GM10847 (cell line): ENCODE measurements around the gene EEF1A2.

ENCODE experiments used
- POLR2A ChIP-seq: IDR thresholded peaks from 2 replicates; pipeline ENCODE4 v1.6.1; 2011; ENCODE audit not compliant: insufficient read length; ENCODE audit errors: extremely low read depth

The EEF1A2 gene

DNA sequence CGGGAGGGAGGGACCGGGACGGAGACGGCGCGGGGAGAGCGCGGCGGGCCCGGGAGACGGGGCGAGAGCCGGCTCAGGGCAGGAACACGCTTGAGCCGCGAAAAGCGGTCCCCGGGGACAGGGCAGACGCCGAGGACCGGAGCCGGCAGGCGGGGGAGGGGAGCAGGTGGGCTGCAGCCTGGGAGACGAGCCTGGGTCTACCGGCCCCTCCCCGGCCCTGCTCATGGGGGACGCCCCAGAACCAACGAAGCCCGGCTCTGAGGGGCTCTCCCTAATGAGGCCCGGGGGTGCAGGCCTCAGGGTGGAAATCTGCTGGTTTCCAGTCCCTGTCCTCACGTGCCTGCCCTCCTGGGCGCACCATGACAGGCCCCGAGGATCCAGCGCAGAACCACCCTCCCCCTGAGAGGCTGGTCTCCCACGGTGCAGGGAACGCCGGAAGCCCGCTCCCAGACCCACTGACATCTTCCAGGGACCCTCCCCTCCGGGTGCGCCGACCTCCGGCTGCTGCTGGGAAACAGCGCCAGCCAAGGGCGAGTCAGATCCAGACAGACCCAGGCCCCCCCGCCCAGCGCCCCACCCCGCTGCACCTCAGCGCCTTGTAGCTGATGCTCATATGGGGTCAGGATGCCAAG is 571 bp upstream of the EEF1A2 start:
- no peak for TF ChIP-seq POLR2A

DNA sequence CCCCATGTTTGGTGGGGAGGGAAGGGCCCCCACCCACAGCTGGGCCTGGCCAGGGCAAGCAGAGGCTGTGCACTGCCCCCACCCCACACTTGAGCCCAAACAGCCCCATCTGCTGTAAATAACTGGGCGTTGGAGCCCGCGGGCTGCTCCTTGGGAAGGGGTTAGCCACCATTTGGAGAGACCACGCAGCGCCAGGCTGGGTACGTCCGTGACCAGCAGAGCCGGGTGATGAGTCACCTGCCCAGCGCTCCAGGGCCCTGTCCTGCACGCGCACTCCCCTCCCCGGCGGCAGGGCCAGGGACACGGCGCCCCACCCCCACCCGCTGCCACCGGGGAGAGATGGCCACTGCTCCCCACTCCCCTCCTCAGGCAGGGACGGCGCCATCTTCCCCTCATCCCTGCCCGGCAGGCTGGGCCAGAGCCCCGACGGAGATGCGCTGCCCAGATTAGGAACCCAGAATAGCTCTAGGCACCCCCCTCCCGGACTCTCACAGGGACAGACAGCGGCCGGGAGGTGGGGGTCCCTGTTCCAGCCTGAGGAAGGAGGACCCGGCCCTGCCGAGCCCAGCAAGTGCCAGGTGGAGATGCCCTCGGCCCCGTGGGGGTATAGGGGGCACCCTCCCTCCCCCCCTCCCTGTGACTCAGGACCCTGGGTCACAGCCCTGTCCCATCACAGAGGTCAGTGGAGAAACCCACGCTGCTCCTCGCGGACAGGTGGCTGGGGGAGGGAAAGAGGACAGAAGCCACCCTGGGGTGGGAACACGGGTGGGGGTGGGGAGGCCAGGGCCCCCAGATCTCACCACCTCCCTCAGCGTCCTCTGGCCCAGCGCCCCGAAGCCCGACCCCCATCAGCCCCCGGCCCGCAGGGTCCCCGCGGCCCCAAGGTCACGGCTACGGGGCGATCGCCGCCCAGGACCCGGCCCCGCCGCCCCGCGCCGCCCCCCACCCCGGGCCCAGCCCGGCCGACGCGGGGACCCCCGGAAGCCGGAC is 642 bp downstream of the EEF1A2 start:
- no peak for TF ChIP-seq POLR2A

DNA sequence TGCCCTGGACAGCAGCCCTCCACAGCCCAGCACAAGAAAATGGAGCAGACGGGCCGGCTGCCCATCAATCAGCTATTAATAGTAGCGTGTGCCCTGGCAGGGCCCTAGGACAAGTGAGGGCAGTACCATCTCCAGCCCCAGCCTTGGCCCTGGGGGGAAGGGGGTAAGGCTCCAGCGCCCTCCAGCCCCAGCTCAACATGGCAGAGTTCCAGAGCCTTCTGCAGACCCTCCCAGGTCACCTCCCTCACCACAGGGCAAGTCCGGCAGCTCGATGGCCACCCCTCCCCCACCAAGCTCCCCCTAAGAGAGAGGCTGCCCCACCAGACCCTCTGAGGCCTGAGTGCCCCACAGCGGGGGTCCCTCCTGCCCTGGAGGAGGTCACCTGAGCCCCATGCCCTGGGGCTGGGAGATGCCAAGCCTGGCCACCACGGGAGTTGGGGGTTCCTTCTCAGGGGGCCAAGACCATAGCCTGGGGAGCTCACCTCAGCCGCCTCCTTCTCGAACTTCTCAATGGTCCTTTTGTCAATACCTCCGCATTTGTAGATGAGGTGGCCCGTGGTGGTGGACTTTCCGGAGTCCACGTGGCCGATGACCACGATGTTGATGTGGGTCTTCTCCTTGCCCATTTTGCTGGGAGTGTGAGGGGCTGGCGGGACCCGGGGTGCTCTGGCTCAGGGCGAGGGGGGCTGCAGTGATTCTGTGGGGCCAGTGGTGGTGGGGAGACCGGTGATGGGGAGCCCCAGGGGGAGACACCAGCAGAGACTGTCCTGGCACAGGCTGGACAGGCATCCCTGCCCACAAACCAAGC is 1.5 kb downstream of the EEF1A2 start:
- TF ChIP-seq POLR2A = no peak

DNA sequence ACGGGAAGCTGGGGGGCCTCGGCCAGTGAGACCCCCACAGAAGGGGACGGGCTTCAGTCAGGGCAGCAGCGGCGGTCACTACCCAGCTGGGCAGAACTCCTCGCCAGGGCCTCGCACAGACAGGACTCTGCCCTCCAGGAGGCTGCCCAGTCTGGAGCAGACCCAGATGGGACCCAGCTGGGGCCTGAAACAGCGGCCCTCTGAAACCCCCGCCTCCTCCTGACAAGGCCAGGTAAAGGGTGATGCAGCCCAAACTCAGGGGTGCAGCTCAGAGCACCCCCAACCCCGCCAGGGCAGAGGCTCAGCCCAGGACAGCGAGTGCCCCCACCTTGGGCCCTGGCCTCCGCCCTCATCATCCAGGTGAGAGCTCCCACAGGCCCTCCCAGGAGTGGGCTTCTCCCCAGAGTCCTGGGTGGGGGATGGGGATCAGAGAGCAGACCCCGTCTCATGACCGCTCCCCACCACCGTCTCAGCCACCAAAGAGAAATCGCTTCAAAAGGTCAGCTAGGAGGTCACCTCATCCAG is 2.2 kb downstream of the EEF1A2 start:
- no peak for TF ChIP-seq POLR2A

DNA sequence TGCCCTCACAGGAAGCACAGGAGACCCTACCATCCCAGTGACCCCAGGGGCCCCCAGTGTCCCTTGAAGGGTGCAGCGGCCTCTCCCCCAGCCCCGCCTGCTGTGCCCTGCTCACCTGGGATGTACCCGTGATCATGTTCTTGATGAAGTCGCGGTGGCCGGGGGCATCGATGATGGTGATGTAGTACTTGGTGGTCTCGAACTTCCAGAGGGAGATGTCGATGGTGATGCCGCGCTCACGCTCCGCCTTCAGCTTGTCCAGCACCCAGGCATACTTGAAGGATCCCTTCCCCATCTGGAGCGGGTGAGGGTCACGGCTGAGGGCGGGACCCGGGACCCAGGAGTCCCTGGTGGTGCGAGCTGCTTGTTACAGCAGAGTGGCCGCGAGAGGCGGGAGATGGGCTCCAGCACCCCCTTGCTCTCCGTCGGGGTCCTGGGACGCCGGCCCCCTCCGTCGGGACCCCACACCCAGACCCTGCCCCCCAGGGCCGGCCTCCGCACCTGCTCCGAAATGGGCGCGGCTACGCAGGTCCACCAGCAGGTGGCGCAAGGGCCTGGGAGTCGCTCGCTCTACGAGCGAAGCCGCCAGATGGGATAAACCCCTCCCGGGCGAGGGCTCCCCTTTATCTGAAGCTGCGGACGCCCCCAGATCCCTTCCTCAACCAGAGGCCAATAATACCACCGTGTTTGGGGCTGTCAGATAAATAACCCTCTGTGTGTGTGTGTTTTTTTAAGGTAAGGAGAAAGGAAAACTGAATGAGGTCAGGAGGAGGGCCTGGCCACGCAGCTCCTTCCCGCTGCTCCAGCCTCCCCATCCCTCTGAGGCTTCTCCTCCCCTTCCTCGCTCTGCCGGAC is 2.9 kb downstream of the EEF1A2 start:
- TF ChIP-seq POLR2A = no peak

DNA sequence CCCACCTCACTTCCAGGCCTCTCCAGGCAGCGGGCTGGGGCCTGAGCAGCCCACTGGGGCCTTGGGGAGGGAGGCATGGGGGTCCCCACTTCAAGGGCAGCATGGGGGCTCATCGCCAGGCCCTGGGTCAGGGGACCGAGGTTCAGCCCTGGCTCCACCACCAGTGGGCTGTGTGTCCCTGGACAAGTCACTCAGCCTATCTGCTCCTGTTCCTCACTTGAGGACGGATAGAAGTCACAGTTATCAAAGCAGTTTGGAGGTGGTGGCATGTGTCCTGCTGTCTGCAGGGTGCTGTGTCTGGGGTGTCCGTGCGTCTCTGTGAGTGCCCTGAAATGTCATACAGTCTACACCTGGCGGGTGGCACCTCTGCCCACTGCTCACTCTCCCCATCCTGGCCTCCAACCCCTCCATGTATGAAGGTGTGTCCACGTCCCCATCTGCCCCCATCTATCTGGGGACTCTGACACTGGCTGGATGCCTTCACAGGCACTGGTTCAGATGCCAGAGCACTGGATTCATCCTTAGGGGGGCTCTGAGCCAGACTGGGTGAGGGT is 3.6 kb downstream of the EEF1A2 start:
- TF ChIP-seq POLR2A = no peak

DNA sequence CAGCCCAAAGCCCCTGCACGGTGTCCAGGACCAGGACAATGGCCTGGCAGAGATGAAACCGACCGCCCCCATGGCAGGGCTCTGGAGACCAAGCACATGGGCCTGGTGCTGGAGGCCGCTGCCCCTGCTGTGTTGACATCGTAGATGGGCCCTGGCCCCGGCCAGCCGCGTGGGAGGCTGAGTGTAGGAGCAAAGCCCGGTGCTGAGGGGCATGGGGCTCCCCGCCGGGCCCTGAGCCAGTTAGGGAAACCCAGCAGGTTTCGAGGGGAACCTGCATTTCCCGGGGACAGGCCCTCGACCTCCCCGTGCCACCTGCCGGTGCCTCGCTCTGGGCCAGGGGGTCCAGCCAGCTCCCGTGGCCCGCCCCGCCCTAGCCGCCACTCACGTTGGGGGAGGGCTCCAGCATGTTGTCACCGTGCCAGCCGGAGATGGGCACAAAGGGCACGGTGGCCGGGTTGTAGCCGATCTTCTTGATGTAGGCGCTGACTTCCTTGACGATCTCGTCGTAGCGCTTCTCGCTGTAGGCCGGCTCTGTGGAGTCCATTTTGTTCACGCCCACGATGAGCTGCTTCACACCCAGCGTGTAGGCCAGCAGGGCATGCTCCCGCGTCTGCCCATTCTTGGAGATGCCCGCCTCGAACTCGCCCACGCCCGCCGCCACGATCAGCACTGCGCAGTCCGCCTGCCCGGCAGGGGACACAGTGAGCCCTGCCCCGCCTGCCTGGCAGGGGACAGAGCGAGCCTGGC is 4.3 kb downstream of the EEF1A2 start:
- TF ChIP-seq POLR2A = no peak

DNA sequence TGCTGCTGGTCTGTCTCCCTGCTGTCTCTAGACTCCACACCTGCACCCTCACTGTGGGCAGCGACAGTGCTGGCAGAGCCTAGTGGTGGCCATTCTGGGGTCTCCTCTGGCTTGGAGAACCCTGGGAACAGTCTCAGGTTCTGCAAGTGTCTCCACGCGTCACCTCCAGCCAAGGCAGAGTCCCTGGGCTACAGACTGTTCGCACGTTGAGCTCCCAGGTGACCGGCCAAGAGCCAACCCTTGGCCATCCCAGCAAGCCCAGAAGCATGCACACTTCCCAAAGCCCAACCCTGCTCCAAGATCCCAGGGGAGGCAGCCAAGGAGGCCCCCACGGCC is 4.8 kb downstream of the EEF1A2 start:
- TF ChIP-seq POLR2A = no peak

DNA sequence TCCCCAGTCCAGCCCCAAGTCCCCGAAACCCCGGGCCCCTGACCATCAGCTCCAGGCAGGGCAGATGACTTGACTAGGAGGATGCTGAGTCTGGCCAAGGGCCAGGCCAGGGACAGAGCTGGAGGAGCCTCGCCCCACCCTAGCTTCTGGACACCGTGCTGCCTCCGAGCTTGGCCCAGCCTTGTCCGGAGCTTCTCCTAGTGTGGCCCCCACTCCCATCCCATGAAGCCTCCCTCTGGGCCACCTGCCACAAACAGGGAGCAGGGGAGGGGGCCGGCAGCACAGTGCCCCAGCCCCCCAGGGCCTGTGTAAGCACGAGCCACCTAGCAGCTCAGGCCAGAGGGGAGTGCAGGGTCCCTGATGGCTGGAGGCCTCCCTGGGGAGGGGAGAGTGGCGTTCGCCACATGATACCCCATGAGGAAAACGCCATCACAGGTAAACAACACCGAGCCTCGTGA is 5.3 kb downstream of the EEF1A2 start:
- no peak for TF ChIP-seq POLR2A

DNA sequence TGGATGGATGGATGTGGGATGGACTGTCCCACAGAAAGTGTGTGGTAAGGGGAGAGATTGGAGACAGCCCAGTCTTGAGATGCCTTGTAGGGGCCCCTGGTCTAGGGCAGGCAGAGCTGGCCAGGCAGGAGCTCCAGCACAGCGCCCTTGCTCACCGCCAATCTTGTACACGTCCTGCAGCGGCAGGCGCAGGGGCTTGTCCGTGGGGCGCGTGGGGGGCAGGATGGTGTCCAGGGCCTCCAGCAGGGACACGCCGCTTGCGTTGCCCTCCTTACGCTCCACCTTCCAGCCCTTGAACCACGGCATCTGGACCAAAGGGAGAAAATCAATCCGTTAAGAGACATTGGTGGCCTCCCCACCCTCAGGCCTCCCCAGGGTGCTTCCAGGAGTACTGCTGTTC is 5.9 kb downstream of the EEF1A2 start:
- no peak for TF ChIP-seq POLR2A

DNA sequence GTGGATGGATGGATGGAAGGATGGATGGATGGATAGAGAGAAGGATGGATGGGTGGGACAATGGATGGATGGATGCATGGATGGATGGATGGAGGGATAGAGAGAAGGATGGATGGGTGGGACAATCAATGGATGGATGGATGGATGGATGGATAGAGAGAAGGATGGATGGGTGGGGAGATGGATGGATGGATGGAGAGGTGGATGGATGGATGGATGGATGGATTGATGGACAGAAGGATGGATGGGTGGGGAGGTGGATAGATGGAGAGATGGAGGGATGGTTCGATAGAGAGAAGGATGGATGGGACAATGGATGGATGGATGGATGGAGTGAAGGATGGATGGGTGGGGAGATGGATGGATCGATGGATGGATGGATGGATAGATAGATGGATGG is 6.4 kb downstream of the EEF1A2 start:
- TF ChIP-seq POLR2A = no peak

DNA sequence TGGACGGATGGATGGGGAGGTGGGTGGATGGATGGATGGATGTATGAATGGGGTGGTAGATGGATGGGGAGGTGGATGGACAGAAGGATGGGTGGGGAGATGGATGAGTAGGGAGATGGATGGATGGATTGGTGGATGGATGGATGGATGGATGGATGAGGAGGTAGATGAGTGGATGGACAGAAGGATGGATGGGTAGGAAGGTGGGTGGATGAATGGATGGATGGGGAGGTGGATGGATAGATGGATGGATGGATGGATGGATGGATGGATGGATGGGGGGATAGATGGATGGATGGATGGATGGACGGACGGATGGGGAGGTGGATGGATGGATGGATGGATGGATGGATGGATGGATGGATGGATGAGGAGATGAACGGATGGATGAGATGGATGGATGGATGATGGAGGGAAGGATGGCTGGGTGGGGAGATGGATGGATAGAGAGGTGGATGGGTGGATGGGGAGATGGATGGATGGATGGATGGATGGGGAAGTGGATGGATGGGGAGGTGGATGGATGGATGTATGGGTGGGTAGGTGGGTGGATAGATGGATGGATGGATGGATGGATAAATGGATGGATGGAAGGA is 7.2 kb downstream of the EEF1A2 start:
- TF ChIP-seq POLR2A = no peak

DNA sequence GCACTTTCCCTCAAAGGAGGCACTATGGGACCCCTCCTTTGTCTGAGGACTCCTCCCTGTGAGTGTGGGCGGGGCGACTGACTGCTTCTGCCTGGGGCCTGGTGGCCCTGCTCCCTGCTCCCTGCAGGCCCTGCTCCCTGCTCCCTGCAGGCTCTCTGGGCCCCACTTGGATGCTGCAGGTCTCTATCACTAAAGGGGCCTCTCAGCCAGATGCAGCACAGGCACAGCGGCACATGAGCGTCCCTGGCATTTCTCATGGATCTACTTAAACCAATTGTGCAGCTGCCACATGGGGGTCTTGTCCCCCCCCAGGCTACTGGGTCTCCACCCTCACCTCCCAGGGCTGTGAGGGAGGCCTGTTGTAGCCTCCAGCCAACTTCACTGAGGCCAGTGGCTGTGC is 7.8 kb downstream of the EEF1A2 start:
- no peak for TF ChIP-seq POLR2A
